Testis (tissue), 3 donors: Measurements from ENCODE around the gene UGP2. TPM values are rescaled to one million over a fixed set of nuclear protein-coding genes. Genes with fewer than 3 reads are reported as not detected.
A peak's percentile ranks its signal among the peaks of the same experiment; 100 is the strongest.

Source experiments
- DNase-seq: peaks from one replicate; pipeline ENCODE4 v3.0.0-alpha.2; 2019
- H3K27ac ChIP-seq, 2 donors: fragments of 200-600 bp; sonication (generic); one replicate each; pipeline ENCODE4 v1.5.1; 2019
- H3K27me3 ChIP-seq: fragments of 200-600 bp; sonication (generic); one replicate; pipeline ENCODE4 v1.5.1; 2019
- H3K36me3 ChIP-seq: fragments of 200-600 bp; sonication (generic); one replicate; pipeline ENCODE4 v1.5.1; 2017; ENCODE audit warnings: low read depth; ENCODE audit errors: missing control alignments
- H3K4me1 ChIP-seq: fragments of 200-600 bp; sonication (generic); one replicate; pipeline ENCODE4 v1.5.1; 2019
- H3K4me3 ChIP-seq, 2 donors: fragments of 200-600 bp; sonication (generic); one replicate each; pipeline ENCODE4 v1.5.1; 2017 to 2019
- H3K9me3 ChIP-seq: fragments of 200-600 bp; sonication (generic); one replicate; pipeline ENCODE4 v1.5.1; 2017
- POLR2A ChIP-seq: fragments of 450-650 bp; IDR thresholded peaks from one replicate; pipeline ENCODE4 v1.6.1; 2017; ENCODE audit warnings: antibody characterized with exemption, mild to moderate bottlenecking, moderate library complexity
- WGBS, 2 donors: methylation state at CpG; one replicate each; pipeline ENCODE4 v1.1.5; 2018; 5-methylcytosine and 5-hydroxymethylcytosine counted together
- intact Hi-C: fragments of 100-400 bp; cut with DNase I; formaldehyde crosslinking; loops from one replicate; pipeline ENCODE4 v1.15.1; 2023; ENCODE audit warnings: low total_unique reads
- polyA plus RNA-seq: library from polyadenylated mRNA; stranded (reverse); fragments of 350-450 nt; fragmentation: Illumina TruSeq; extraction: RNeasy Lipid Tissue Mini Kit (QIAGEN cat#74804); gene quantifications from one replicate; pipeline ENCODE4 v1.2.3, GENCODE V29; 2014; ENCODE audit warnings: low read depth, low replicate concordance; ENCODE audit not compliant: insufficient read depth
- total RNA-seq, 2 donors: library from RNA; depleted of rRNA; stranded (reverse); fragments of >200 nt; gene quantifications; one replicate each; pipeline ENCODE4 v1.2.3, GENCODE V29; 2016
- TF ChIP-seq, protein P1 (sequence below), 3 experiments: fragments of 450-650 bp in 2 of 3; fragments of 200-600 bp in 1 of 3; sonication (generic) in 1 of 3; IDR thresholded peaks; one replicate each; pipeline ENCODE4 v1.5.1; 2016 to 2019; ENCODE audit warnings: antibody characterized with exemption in 3 of 3, mild to moderate bottlenecking in 2 of 3, moderate library complexity in 1 of 3

UGP2 gene
- total and polyA plus RNA-seq, 3 donors from 2014 or later, result 51.7 to 70.3 (median 52.9) TPM

DNA sequence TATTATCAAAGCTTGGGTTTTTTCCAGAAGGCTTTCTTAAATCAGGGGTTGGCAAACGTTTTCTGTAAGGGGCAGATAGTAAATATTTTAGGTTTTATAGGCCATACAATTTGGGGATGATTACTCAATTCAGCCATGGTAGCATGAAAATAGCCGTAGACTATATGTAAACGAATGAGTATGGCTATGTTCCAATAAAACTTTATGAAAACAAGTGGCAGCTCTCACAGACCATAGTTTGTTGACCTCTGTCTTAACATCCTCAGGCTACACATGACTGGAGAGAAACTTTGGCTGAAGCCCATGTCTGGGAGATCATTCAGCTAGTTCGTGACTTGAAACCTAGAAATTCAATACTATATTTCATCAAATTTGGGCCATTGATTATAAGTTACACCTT, 30.2 kb downstream of the UGP2 start:
- H3K4me1 ChIP-seq, result peaks cover 11% of the 10 kb centered on the region
- H3K27ac ChIP-seq, result no peak overlapping the region
- 83 to 86% methylated on average over 4 of the region's 4 CpGs for WGBS, 2 donors

DNA sequence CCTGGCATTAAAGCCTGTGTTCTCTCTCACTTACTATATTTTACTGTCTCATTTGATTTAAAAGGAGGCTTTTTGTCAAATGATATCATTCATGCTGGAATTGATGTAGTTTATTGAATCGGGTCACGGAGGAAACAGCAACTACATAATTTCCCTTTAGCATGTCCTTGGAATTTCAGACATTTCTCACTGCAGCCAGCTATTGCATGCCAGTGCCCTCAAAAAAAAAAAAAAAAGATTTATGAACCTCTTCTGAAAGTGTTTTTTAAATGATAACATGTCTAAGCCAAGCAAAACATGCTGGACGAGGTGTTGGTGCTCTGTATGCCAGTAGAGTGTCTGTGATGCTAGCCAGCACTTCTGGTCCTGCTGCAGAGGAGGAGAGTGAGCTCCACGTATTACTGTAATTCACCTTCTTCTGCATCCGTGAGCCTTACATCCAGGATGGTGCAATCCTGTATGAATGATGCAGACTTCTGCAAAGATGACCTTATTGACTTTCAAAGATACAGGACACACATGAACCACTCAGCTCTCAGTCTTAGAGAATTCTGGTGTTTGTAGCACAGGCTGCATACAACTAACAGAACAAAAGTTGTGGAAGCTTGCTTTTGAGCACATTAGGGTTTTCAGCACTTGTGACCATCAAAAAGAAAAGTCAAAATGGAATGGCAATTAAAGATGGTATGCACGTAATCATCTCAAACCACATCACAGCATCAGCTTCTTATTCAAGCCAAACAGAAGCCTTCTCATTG, 31.1 kb downstream of the UGP2 start:
- Histone ChIP-seq H3K4me1 (peaks cover 11% of the 10 kb centered on the region), H3K9me3 (no peaks in the 10 kb centered on the region), H3K27me3 (no peaks in the 10 kb centered on the region), H3K4me3 (no peak overlapping the region), H3K27ac (no peak overlapping the region), H3K36me3 (no peaks in the 10 kb centered on the region)
- DNase-seq, result no peak
- TF ChIP-seq, protein P1, sequence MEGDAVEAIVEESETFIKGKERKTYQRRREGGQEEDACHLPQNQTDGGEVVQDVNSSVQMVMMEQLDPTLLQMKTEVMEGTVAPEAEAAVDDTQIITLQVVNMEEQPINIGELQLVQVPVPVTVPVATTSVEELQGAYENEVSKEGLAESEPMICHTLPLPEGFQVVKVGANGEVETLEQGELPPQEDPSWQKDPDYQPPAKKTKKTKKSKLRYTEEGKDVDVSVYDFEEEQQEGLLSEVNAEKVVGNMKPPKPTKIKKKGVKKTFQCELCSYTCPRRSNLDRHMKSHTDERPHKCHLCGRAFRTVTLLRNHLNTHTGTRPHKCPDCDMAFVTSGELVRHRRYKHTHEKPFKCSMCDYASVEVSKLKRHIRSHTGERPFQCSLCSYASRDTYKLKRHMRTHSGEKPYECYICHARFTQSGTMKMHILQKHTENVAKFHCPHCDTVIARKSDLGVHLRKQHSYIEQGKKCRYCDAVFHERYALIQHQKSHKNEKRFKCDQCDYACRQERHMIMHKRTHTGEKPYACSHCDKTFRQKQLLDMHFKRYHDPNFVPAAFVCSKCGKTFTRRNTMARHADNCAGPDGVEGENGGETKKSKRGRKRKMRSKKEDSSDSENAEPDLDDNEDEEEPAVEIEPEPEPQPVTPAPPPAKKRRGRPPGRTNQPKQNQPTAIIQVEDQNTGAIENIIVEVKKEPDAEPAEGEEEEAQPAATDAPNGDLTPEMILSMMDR (IDR thresholded peaks at IDR 0.05), result no peak
- TF ChIP-seq POLR2A, result no peak
- intact Hi-C loops, result no loop called here
- 49 to 66% methylated on average over 6 of the region's 6 CpGs for WGBS, 2 donors

More for the DNA sequence above, 30.2 kb downstream of the UGP2 start:
- H3K27me3 ChIP-seq, result no peaks in the 10 kb centered on the region
- DNase-seq, result no peak
- no peaks in the 10 kb centered on the region for H3K9me3 ChIP-seq
- H3K4me3 ChIP-seq, result no peak overlapping the region
- no peaks in the 10 kb centered on the region for H3K36me3 ChIP-seq
- intact Hi-C loops, result no loop called here
- TF ChIP-seq, protein P1 (IDR thresholded peaks at IDR 0.05), result no peak
- TF ChIP-seq POLR2A, result no peak

DNA sequence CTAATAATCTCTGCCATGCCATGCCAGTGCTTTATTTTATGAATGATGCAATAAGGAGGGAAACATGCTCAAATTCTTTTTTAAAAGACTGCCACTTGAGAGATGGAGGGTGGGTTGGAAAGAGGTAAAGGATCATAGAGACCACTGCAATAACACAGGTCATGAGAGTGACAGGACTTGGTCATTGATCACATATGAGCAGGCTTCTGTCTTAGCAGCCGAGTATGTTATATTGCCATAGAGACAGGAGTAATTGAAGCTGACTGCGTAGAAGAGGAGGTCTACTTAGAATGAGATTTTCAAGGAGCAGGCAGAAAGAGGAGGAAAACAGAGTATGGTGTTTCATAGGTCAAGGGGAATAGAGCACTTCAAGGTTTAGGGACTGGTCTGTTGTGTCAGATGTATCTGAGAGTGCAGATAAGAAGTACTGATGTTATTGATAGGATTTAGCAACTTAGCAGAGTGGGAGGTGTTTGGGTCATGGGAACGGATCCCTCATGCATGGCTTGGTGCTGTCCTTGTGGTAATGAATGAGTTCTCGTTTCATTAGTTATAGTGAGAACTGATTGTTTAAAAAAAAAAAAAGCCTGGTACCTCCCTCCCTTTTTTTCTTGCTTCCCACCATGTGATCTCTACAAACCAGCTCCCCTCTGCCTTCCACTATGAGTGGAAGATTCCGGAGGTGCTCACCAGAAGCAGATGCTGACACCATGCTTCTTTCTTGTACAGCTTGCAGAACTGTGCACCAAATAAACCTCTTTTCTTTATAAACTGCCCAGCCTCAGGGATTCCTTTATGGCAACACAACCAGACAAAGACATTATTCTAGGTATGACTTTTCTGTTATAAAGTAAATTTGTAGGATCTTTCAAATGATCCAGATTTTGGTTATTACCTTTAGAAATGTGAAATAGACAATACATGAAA, 32.8 kb downstream of the UGP2 start:
- Histone ChIP-seq H3K27ac (no peak overlapping the region), H3K27me3 (no peaks in the 10 kb centered on the region), H3K9me3 (no peaks in the 10 kb centered on the region), H3K4me3 (no peak overlapping the region), H3K36me3 (no peaks in the 10 kb centered on the region), H3K4me1 (peaks cover 11% of the 10 kb centered on the region)
- no peak for DNase-seq
- TF ChIP-seq POLR2A, result no peak
- TF ChIP-seq, protein P1 (IDR thresholded peaks at IDR 0.05), result no peak
- WGBS, 2 donors, result 78 to 92% methylated on average over 5 of the region's 5 CpGs
- intact Hi-C loops, result no loop called here

DNA sequence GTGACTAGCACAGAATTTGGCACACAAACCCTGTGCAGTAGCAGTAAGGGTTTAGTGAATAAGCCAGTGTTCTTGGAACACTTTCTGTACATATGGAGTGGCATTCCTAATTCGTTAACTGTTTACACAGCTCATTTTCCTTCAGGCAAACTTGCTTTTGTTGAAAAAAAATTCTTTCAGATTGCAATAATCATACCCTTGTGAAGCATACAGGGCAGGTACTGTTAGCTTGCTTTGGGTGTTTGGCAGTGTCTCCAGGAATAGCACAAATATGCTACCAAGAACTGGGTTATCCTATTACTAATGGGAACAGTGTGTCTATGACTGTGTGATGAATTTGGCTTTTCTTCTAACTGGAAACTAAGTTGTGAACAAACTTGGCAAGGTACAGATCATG, 33.4 kb downstream of the UGP2 start:
- Histone ChIP-seq H3K9me3 (no peaks in the 10 kb centered on the region), H3K27ac (peak overlapping the region; percentile 33 to 46), H3K4me1 (peaks cover 11% of the 10 kb centered on the region), H3K36me3 (no peaks in the 10 kb centered on the region), H3K27me3 (no peaks in the 10 kb centered on the region), H3K4me3 (no peak overlapping the region)
- DNase-seq, result no peak
- TF ChIP-seq, protein P1 (IDR thresholded peaks at IDR 0.05), result no peak
- TF ChIP-seq POLR2A, result no peak
- intact Hi-C loops, result no loop called here
- WGBS, 2 donors, result 33 to 36% methylated on average over 1 of the region's 1 CpG
